ENCODE measurements around the gene INPP5F. TPM values are rescaled to one million over a fixed set of nuclear protein-coding genes. Genes with fewer than 3 reads are reported as not detected.
"Not testable (repeated sequence)": the region's sequence is repeated elsewhere in the genome, so short reads cannot be mapped to it uniquely, and the experiment has no call there.

Gene INPP5F
- polyA plus RNA-seq, 3 donors = 5.1 to 9.6 (median 7.6) TPM

DNA sequence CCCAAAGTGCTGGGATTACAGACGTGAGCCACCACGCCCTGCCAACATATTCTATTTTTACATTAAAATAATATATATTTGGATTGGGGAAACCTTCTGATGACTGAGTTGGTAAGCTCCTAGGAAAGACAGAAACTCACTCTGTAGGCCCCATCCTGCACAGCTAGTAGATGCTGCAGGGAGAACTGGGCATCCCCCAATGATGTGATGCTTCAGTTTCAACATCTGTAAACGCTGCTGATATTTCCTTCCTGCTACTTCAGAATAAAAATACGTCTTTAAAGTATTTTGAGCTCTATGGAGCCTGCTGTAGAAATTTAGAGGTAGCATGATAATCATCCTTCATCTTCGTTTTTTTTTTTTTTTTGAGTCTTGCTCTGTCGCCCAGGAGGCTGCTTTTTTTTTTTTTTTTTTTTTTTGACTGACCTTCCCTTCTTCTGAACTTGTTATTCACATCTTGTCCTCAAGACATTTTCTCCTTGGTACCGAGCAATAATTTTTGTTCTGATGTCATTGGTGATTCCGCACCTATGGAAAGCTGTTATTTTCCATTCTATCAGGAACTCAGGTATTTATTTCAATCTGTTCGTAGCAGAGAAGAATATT is 21.8 kb upstream of the INPP5F start:
- WGBS, 3 donors = 78 to 84% (median 82%) methylated on average over 8 to 9 of the region's 9 CpGs
- no peak overlapping the region for H3K27ac ChIP-seq (ENCODE audit: low read depth, low read length)

DNA sequence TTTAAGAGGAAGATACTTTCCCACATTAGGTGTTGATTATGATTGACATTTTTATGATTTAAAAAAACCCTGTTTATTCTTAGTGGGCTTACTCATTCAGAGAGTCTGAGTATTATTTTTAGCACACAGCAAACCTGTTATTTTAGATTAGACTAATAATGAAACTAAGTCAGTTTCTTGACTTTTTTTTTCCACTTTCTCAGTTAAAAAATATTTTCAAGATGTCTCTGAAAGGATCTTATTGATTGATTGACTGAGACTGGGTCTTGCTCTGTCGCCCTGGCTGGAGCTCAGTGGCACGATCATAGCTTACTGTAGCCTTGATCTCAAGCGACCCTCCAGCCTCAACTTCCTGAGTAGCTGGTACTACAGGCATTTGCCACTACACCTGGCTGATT is 20.4 kb upstream of the INPP5F start:
- WGBS, 3 donors = 84 to 87% (median 87%) methylated on average over 3 of the region's 3 CpGs
- H3K27ac ChIP-seq (ENCODE audit: low read depth, low read length) = no peak overlapping the region

DNA sequence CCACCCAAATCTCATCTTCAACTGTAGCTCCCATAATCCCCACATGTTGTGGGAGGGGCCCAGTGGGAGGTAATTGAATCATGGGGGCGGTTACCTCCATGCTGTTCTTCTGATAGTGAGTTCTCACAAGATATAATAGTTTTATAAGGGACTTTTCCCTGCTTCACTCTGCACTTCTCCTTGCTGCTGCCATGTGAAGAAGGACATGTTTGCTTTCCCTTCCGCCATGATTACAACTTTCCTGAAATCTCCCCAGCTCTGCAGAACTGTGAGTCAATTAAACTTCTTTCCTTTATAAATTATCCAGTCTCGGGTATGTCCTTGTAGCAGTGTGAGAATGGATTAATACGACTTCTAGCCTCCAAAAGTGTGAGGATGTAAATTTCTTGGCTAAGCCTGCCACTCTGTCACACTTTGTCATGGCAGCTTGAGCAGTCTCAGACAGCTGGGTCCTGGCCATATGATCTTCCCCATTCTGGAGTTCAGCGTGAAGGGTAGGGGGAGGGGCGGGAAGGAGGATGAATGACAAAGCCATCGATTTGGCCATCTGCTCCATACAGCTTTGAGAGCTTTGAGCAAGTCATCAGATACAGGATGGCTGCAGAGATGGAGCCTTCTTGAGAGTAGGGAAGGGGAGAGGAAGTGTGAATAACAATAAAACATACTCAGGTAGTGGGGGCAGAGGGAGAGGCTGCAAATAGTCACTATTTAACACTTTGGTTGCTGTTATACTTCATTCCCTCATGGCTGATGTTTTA is 19.1 kb upstream of the INPP5F start:
- H3K27ac ChIP-seq (ENCODE audit: low read depth, low read length) = no peak overlapping the region
- 74 to 76% (median 74%) methylated on average over 7 of the region's 7 CpGs for WGBS, 3 donors

DNA sequence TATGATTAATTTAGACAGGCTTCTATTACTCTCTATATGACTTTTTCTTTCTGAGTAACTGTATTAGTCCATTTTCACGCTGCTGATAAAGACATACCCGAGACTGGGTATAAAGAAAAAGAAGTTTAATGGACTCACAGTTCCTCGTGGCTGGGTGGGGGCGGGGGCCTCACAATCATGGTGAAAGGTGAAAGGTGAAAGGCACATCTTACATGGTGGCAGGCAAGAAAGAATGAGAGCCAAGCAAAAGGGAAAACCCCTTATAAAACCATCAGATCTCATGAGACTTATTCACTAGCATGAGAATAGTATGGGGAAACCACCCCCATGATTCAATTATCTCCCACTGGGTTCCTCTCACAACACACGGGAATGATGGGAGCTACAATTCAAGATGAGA is 18.5 kb upstream of the INPP5F start:
- WGBS, 3 donors = 84 to 85% (median 84%) methylated on average over 5 of the region's 5 CpGs

DNA sequence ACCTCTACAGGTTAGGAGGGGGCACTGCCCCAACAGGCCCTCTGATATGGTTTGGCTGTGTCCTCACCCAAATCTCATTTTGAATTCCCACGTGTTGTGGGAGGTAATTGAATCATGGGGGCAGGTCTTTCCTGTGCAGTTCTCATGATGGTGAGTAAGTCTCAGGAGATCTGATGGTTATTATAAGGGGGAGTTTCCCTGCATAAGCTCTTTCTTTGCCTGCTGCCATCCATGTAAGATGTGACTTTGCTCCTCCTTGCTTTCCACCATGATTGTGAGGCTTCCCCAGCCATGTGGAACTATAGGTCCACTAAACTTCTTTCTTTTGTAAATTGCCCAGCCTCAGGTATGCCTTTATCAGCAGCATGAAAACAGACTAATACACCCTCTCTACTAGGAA is 14.9 kb upstream of the INPP5F start:
- 70 to 91% (median 87%) methylated on average over 1 of the region's 1 CpG for WGBS, 3 donors
- H3K27ac ChIP-seq (ENCODE audit: low read depth, low read length) = not testable (repeated sequence)

More for the DNA sequence above, 18.5 kb upstream of the INPP5F start:
- not testable (repeated sequence) for H3K27ac ChIP-seq (ENCODE audit: low read depth, low read length)

DNA sequence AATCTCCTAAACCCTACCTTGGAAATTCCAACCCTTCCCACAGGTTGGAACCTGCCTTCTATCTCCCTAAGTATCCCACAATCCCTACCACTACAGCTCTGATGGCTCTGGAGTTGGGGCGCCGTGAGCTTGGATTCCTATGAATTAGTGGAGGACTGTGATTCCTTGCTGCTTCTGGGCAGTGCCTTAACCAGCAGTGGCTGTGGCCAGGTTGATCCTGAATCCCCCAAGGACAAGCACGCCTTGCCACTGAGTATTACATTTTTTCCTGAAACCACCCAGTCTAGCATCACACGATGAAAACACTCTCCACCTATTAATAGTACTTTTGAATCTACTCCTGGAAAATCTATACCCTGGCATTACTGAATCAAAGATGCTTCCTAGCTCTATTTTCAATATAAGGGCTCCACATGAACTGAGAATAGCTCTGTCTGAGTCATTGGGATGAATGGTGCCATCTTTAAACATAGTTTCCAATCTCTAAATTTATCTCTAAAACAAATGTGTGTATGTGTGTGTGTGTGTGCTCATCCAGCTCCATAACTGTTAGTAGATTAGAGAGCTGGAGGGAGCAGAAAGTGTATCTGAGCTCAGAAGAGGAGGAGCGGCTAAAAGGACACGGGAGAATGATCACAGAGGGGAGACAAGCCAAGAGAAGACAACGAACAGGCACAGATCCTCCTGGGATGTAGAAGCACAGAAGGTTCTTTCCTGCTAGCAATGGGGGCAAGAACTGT is 11.9 kb upstream of the INPP5F start:
- 73 to 74% (median 73%) methylated on average over 7 of the region's 7 CpGs for WGBS, 3 donors
- H3K27ac ChIP-seq (ENCODE audit: low read depth, low read length) = no peak overlapping the region

DNA sequence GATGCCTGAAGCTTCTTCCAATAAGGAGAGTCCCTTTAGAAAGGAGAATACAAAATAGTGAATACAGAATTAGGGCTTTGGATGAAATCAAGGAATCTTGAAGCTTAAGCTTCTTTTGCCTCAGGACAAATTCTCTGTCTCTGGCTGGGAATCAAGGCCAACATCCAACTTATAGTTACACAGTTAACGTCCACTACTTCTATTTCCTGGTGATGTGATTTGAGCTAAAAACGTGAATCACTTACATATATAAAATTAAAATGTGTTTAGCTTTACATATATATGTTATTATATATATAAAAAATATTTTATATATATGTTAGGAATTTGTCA is 11.4 kb upstream of the INPP5F start:
- no peak overlapping the region for H3K27ac ChIP-seq (ENCODE audit: low read depth, low read length)
- 54 to 70% (median 65%) methylated on average over 2 of the region's 2 CpGs for WGBS, 3 donors

DNA sequence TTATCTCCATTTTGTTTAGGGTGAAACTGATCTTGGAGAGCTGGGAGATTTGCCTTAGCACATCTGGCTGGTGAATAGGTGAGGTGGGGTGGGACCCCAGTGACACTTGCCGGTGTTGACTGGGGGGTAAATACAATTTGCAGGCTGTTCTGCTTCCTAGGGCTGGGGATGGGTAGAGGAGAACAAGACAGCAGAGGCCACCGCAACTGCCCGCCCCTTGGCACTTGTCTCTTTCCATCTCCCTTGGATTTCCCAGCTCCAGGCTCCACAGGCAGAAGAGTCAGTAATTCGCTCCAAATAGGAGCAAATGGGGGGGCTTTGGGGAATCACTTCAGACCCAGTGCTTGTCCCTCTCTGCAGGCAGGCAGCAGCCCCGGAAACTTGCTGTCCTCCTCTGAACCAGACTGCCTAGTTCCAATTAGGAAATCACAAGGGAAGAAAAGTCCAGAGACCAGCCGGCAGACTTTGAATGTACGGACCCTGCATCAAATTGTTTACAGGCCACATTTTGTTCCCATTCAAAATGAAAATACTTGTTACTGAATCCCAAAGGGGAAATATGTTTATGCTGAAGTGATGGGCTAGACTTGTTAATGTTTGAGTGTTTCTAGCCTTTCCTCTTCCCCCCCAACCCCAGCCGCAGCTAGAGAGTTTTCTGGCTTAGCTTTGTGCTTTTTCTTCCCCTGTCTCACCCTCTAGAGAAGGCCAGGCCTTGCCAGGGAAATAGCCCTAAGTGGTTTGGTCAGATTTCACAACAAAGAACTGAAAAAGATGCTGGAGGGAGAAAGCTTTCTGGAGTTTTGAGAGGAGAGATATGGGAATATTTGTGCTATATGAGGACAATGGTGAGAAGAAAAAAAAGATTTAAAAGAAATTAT is 10.0 kb upstream of the INPP5F start:
- whole genome bisulfite sequencing, 3 donors = 57 to 75% (median 71%) methylated on average over 8 of the region's 8 CpGs
- H3K27ac ChIP-seq (ENCODE audit: low read depth, low read length) = no peak overlapping the region

DNA sequence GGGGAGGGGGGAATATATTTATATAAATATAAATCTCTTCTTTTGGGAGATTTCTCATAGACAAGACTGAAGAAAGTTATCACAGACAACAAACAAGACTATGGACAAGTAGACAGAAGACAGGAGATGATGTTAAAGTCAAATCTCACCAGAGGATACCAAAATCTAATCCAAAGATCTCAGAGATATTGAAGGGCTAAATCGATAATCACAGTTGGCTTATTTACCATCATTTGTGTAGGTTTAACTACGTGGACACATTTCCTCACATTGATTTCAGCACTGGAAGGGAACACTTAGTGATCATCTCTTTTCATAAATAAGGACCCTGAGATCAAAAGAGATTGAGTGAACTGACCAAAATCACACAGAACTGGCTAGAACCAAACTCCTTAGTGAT is 2.7 kb upstream of the INPP5F start:
- H3K27ac ChIP-seq (ENCODE audit: low read depth, low read length) = no peak overlapping the region
- 72 to 94% (median 92%) methylated on average over 2 of the region's 2 CpGs for WGBS, 3 donors

DNA sequence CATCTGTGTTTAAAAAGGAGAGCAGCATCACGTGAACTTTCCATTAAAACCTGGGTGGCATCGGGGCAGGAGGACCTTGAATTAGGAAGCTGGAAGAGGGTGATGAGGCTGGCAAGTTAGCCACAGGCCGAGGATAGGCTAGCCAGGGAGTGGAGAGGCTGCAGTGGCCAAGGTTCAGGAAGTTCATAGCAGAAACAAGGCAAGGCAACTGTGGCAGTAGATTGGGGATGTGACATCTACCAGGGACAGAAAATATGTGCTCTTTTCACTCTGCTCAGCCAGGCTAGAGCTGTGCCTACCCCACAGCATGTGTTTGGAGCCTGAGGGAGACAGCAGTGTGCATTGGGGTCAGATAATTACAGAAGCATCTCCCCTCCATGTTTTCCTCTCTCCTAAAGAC is 2.2 kb upstream of the INPP5F start:
- 84 to 86% (median 85%) methylated on average over 3 of the region's 3 CpGs for WGBS, 3 donors

DNA sequence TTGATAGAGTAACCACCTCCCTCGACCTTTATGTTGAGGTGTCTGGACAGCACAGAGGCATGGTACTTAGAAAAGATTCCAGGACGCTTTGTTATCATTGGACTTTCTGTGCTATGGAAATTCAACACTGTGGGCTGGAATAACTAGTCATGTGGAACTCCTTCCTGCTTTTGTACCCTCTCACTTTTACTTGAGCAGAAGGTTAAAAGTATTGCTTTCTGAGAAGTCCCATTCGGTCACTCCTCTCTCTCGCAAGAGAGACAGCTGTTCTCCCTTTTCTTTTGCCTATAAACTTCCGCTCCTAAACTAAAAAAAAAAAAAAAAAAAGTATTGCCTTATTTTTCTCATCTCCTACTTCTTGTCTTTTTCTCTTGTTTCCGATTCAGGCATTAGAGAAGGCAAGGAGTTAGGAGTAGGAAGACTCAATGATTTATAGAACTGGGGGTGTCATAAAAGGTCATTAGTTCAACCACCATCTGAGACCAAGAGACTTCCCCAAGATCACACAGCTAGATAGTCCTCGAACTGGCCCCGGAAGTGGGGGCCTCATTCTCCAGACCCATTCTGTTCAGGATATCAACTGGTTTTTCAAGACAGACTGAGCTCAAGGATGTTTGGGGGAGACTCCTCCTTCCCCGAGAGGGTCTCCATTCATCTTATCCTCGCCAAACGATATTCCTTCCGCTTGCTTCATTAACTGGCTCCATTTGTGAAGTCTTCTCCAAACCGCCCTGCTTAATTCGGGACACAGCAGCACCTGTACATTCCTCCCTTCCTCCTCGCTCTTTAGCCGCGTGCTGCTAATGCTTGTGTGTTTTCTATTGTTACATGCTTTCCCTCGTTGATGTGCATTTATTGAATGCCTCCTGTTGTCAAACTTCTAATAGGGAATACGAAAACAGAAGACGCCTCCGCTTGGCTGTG is 995 bp upstream of the INPP5F start:
- 24 to 32% (median 26%) methylated on average over 20 to 21 of the region's 21 CpGs for WGBS, 3 donors
- H3K27ac ChIP-seq (ENCODE audit: low read depth, low read length) = no peak overlapping the region

More for the DNA sequence above, 2.2 kb upstream of the INPP5F start:
- no peak overlapping the region for H3K27ac ChIP-seq (ENCODE audit: low read depth, low read length)

DNA sequence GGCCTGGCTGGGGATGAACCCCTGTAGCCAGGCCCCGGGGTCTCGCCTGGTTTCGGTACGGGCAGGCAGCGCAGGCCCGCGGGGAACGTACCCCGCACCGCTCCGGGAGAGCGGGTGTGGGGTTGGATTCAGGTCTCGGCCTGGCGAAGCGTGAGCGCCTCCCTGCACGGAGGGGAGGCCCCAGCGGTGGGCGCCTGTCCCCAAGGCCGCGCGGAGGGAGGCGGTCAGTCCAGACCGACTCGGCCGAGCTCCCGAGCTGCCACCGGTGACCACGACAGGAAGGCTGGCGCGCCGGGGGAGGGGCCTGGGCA is 378 bp upstream of the INPP5F start:
- H3K27ac ChIP-seq (ENCODE audit: low read depth, low read length) = no peak overlapping the region
- 0 to 1% (median 0%) methylated on average over 30 to 32 of the region's 32 CpGs for WGBS, 3 donors

DNA sequence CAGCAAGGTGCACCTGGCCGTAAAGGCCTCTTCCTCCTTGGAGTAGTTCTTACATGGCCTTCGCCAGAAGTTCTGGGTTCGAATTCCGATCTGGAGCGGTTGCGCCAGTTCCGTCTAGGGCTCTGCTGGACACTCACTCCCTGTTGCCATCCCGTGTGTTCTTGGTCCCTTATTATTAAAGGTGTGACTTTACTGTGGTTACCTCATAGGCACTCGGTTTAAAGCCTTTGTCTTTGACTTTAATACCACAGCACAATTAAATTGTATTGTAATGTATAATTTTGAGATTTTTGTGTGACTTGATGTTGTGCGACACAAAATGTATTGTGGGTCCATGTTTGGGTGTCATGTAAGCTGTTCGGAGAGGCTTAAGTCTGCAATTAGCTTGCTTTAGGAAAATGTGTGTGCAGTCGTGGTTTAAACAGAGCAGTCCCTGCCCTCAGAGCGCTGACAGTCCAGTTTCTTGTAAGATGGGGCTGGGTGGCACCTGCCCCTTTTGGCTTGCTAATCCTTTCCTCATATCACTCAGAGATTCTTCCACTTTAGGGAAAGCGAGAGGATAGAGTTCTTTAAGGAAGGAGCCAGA is 919 bp downstream of the INPP5F start:
- H3K27ac ChIP-seq (ENCODE audit: low read depth, low read length) = no peak overlapping the region
- 52 to 53% (median 53%) methylated on average over 14 of the region's 14 CpGs for WGBS, 3 donors

DNA sequence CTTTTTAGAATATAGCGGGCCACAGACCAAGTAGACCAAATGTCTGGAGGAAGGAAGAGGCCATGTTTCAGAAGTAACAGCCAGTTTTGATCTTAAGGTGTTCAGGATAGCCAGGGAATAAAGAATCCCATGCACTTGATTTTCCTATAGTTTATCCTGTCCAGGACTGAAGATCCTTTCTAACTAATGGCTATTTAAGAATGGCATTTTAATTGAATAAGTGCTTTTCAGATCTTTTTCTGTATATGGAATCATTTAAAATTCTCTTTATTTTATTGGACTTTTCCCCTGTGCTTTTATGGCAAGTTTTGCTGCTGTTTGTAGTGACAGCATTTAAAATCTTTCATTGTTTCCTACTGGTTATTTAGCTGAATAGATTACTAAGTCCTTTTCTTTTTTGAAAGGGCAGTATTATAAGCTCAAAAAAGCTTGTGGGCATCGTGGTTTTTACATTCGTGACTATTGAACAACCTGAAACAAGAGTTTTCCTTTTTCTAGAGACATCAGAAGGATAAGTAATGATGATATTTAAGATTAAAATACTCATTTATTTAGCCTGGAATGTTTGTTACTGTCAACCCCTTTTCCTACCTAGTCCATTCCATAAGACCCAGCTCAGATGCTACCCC is 2.4 kb downstream of the INPP5F start:
- 61 to 86% (median 71%) methylated on average over 3 of the region's 3 CpGs for WGBS, 3 donors
- no peak overlapping the region for H3K27ac ChIP-seq (ENCODE audit: low read depth, low read length)

DNA sequence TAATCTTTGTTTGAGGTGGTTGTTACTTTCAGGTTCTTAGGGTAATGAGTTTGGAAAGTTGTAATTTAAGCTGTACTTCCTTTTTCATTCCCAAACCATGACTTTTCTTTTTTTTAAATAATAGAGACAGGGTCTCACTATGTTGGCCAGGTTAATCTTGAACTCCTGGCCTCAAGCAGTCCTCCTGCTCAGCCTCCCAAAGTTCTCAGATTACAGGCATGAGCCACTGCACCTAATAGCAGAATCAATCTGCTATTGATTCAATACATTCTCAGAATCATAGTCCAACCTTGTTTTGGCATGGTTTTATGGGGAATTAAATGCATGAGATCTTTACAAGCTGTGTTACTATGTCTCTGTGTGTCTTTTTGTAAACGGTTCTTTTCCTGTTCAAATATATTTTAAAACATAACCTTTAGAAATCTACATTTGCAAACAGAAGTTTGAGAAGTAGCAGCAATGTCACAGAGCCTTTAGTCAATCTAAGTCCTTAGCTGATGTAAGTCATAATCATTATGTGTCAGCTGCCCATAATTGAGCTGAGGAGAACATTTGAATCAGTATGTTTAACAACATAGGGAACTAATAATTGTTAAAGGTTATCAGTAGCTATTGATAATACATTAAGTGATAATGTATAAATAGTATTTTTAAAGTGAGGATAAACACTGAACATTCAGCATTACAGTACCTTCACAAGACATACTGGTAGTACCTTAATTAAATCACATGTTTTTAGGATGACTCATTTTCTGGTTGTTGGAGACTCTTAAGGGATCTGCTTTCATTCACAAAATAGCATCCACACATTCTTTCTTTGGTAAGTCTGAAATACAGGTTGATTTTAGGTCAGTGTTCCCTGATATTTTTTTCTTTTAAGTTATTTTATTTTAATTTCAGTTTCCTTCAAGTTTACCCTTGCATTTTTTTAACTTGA is 8.8 kb downstream of the INPP5F start:
- no peak overlapping the region for H3K27ac ChIP-seq (ENCODE audit: low read depth, low read length)
- WGBS, 3 donors = 18 to 63% (median 49%) methylated on average over 1 of the region's 1 CpG

DNA sequence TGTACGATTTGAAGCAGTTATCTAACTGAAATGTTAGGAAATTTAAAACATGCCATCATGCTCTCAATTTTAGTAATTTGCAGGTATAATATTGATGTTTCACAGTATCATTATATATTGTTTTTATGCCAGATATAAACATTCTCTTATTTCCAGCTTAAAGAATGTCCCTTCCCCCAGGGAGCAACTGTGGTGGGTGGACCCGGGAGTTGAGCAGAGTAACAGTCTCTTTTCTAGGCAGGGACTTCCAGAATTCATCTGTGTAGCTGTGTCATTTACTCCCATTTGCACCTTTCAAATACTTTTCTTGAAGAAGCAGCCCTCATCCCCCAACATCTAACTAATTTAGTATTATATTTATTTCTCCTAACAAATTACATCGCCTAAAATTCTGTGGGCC is 9.6 kb downstream of the INPP5F start:
- no peak overlapping the region for H3K27ac ChIP-seq (ENCODE audit: low read depth, low read length)
- WGBS, 3 donors = 85 to 91% (median 88%) methylated on average over 3 of the region's 3 CpGs

Data from adipose tissue (tissue), 3 donors.